Skeletal muscle cell (primary cell): ENCODE measurements around the gene S100A2.
"Not testable (repeated sequence)": the region's sequence is repeated elsewhere in the genome, so short reads cannot be mapped to it uniquely, and the experiment has no call there.

Experiments used
- DNase-seq: peaks from one replicate; pipeline ENCODE4 v3.0.0-alpha.2; 2010; ENCODE audit warnings: low read depth
- H3K4me3 ChIP-seq: 2 replicates; pipeline ENCODE4 v1.5.1; 2011; ENCODE audit warnings: low read depth, mild to moderate bottlenecking, control low read depth, low read length, moderate library complexity

The S100A2 gene

GRCh38 chr1:153567621-153568366 is 2.1 kb upstream of the S100A2 start:
- no peak for DNase-seq
- no peak overlapping the region for H3K4me3 ChIP-seq

GRCh38 chr1:153566414-153567371 is 1.0 kb upstream of the S100A2 start:
- H3K4me3 ChIP-seq: no peak overlapping the region

GRCh38 chr1:153563991-153564390 is 1.7 kb downstream of the S100A2 start:
- H3K4me3 ChIP-seq: no peak overlapping the region
- DNase-seq: no peak

More at GRCh38 chr1:153566414-153567371, 1.0 kb upstream of the S100A2 start:
- DNase-seq: peak; percentile 96

GRCh38 chr1:153563483-153563901 is 2.2 kb downstream of the S100A2 start:
- H3K4me3 ChIP-seq: no peak overlapping the region
- DNase-seq: no peak

GRCh38 chr1:153562021-153562420 is 3.6 kb downstream of the S100A2 start:
- not testable (repeated sequence) for DNase-seq, H3K4me3 ChIP-seq

GRCh38 chr1:153561466-153561985 is 4.1 kb downstream of the S100A2 start:
- H3K4me3 ChIP-seq: no peak overlapping the region
- DNase-seq: no peak

- no peak overlapping the region for H3K4me3 ChIP-seq
These were observed 4.7 kb downstream of the S100A2 start for GRCh38 chr1:153560771-153561465.

GRCh38 chr1:153560241-153560640 is 5.4 kb downstream of the S100A2 start:
- DNase-seq: no peak
- H3K4me3 ChIP-seq: no peak overlapping the region

More at GRCh38 chr1:153560771-153561465, 4.7 kb downstream of the S100A2 start:
- no peak for DNase-seq

GRCh38 chr1:153557877-153558276 is 7.8 kb downstream of the S100A2 start:
- no peak for DNase-seq
- H3K4me3 ChIP-seq: no peak overlapping the region

GRCh38 chr1:153556348-153556747 is 9.3 kb downstream of the S100A2 start:
- H3K4me3 ChIP-seq: no peak overlapping the region
- DNase-seq: no peak

- H3K4me3 ChIP-seq: no peak overlapping the region
- DNase-seq: no peak
These were observed 11.7 kb downstream of the S100A2 start for GRCh38 chr1:153553830-153554541.

GRCh38 chr1:153553096-153553495 is 12.5 kb downstream of the S100A2 start:
- DNase-seq: no peak
- no peak overlapping the region for H3K4me3 ChIP-seq

GRCh38 chr1:153552335-153552734 is 13.3 kb downstream of the S100A2 start:
- no peak overlapping the region for H3K4me3 ChIP-seq
- no peak for DNase-seq

- no peak overlapping the region for H3K4me3 ChIP-seq
These were observed 14.7 kb downstream of the S100A2 start for GRCh38 chr1:153550827-153551500.

GRCh38 chr1:153550398-153550758 is 15.3 kb downstream of the S100A2 start:
- no peak overlapping the region for H3K4me3 ChIP-seq
- no peak for DNase-seq

More at GRCh38 chr1:153550827-153551500, 14.7 kb downstream of the S100A2 start:
- no peak for DNase-seq

GRCh38 chr1:153549741-153550397 is 15.8 kb downstream of the S100A2 start:
- H3K4me3 ChIP-seq: no peak overlapping the region
- no peak for DNase-seq

- H3K4me3 ChIP-seq: no peak within 1 kb of the TSS
- DNase-seq: peak; percentile 65
These were observed 16.6 kb downstream of the S100A2 start, which contains the start of gene S100A3 for GRCh38 chr1:153548722-153549688. TSS of gene S100A3 (minus strand) at chr1:153549258. CDS start at chr1:153548485, 773 bp downstream.
